GM18858 (cell line): ENCODE results near the gene KNDC1.
"Not testable (repeated sequence)": the region's sequence is repeated elsewhere in the genome, so short reads cannot be mapped to it uniquely, and the experiment has no call there.

ENCODE experiments used
- ATAC-seq: cut with Tn5 transposase; IDR thresholded peaks from one replicate; pipeline ENCODE4 v1.9.1; 2021; ENCODE audit not compliant: unreplicated experiment

Gene KNDC1

GRCh38 chr10:133139551-133140065 lies 20.4 kb upstream of the KNDC1 start:
- ATAC-seq: no peak

- ATAC-seq: no peak
Observed at GRCh38 chr10:133140417-133141143, 19.4 kb upstream of the KNDC1 start.

- ATAC-seq: no peak
Observed at GRCh38 chr10:133141144-133141957, 18.7 kb upstream of the KNDC1 start.

GRCh38 chr10:133141958-133142340 lies 18.1 kb upstream of the KNDC1 start:
- no peak for ATAC-seq

GRCh38 chr10:133142523-133143199 lies 17.4 kb upstream of the KNDC1 start:
- no peak for ATAC-seq

- ATAC-seq: no peak
Observed at GRCh38 chr10:133143200-133143533, 16.9 kb upstream of the KNDC1 start.

- ATAC-seq: no peak
Observed at GRCh38 chr10:133143546-133143945, 16.5 kb upstream of the KNDC1 start.

GRCh38 chr10:133144771-133145170 lies 15.2 kb upstream of the KNDC1 start:
- ATAC-seq: no peak

- no peak for ATAC-seq
Observed at GRCh38 chr10:133150226-133150625, 9.8 kb upstream of the KNDC1 start.

- no peak for ATAC-seq
Observed at GRCh38 chr10:133150656-133151055, 9.4 kb upstream of the KNDC1 start.

- not testable (repeated sequence) for ATAC-seq
Observed at GRCh38 chr10:133151071-133151470, 8.9 kb upstream of the KNDC1 start.

GRCh38 chr10:133151543-133151972 lies 8.5 kb upstream of the KNDC1 start:
- no peak for ATAC-seq

- ATAC-seq: no peak
Observed at GRCh38 chr10:133154411-133154810, 5.6 kb upstream of the KNDC1 start.

GRCh38 chr10:133154996-133155778 lies 4.8 kb upstream of the KNDC1 start:
- no peak for ATAC-seq

- ATAC-seq: no peak
Observed at GRCh38 chr10:133156674-133157579, 3.1 kb upstream of the KNDC1 start.

- ATAC-seq: no peak
Observed at GRCh38 chr10:133157662-133158436, 2.2 kb upstream of the KNDC1 start.

- no peak for ATAC-seq
Observed at GRCh38 chr10:133158437-133158755, 1.6 kb upstream of the KNDC1 start.

- ATAC-seq: no peak
Observed at GRCh38 chr10:133158756-133159610, 1.0 kb upstream of the KNDC1 start.
